Stimulated activated CD4-positive, alpha-beta T cell treated with anti-CD3 and anti-CD28 coated beads, Interleukin-4, amount 100 ng/mL, for 4 hours (primary cell): ENCODE measurements around the gene SCAMP5.
A peak's percentile ranks its signal among the peaks of the same experiment; 100 is the strongest.

Source experiments
- DNase-seq, 2 experiments: peaks; one replicate each; pipeline ENCODE4 v3.0.0-alpha.2; 2020

Gene SCAMP5

GRCh38 chr15:75023872-75024636 lies 28.7 kb downstream of the SCAMP5 start:
- no peak for DNase-seq

GRCh38 chr15:75025107-75025506 lies 29.7 kb downstream of the SCAMP5 start:
- no peak for DNase-seq

GRCh38 chr15:75025548-75026260 lies 30.3 kb downstream of the SCAMP5 start:
- DNase-seq, result no peak

- DNase-seq, result no peak
Observed at GRCh38 chr15:75027551-75027950, 32.2 kb downstream of the SCAMP5 start.

GRCh38 chr15:75028991-75029377 lies 33.6 kb downstream of the SCAMP5 start:
- DNase-seq, result no peak

- peak; percentile 80 to 87 for DNase-seq
Observed at GRCh38 chr15:75029378-75030022, 34.1 kb downstream of the SCAMP5 start.

GRCh38 chr15:75030023-75030413 lies 34.7 kb downstream of the SCAMP5 start:
- no peak for DNase-seq

- no peak for DNase-seq
Observed at GRCh38 chr15:75030424-75030823, 35.1 kb downstream of the SCAMP5 start.

- DNase-seq, result no peak
Observed at GRCh38 chr15:75031848-75032247, 36.5 kb downstream of the SCAMP5 start.

GRCh38 chr15:75032395-75032794 lies 37.0 kb downstream of the SCAMP5 start:
- no peak for DNase-seq

GRCh38 chr15:75033809-75034208 lies 38.4 kb downstream of the SCAMP5 start:
- no peak for DNase-seq

GRCh38 chr15:75034615-75035014 lies 39.3 kb downstream of the SCAMP5 start:
- no peak for DNase-seq

GRCh38 chr15:75036212-75036616 lies 40.9 kb downstream of the SCAMP5 start:
- DNase-seq, result no peak

GRCh38 chr15:75037685-75038084 lies 42.3 kb downstream of the SCAMP5 start:
- no peak for DNase-seq

- no peak for DNase-seq
Observed at GRCh38 chr15:75038231-75038630, 42.9 kb downstream of the SCAMP5 start.

GRCh38 chr15:75042730-75043508 lies 47.6 kb downstream of the SCAMP5 start:
- DNase-seq, result peak; percentile 34 to 36

GRCh38 chr15:75043509-75044257 lies 48.3 kb downstream of the SCAMP5 start:
- DNase-seq, result no peak

- DNase-seq, result no peak
Observed at GRCh38 chr15:75044258-75044878, 49.0 kb downstream of the SCAMP5 start.

- no peak for DNase-seq
Observed at GRCh38 chr15:75045332-75046015, 50.1 kb downstream of the SCAMP5 start.

GRCh38 chr15:75048394-75048793 lies 53.0 kb downstream of the SCAMP5 start:
- DNase-seq, result no peak

- DNase-seq, result no peak
Observed at GRCh38 chr15:75049392-75049791, 54.0 kb downstream of the SCAMP5 start.
